Measurements from ENCODE around the gene CDIPT.

DNA sequence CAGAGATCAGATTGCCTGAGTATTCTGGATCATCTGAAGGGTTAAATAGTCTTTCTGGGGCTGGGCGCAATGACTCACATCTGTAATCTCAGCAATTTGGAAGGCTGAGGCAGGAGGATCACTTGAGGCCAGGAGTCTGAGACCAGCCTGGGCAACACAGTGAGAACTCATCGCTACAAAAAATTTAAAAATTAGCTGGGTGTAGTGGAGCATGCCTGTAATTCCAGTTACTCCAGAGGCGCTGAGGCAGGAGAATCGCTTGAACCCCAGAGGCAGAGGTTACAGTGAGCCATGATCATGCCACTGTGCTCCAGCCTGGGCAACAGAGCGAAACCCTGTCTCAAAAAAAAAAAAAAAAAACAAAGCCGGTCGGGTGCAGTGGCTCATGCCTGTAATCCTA is 27.1 kb downstream of the CDIPT start:
- TF ChIP-seq EZH2phosphoT487 (IDR thresholded peaks at IDR 0.05; ENCODE audit: insufficient read depth, low read depth) (no peak), EZH2 (IDR thresholded peaks at IDR 0.05; ENCODE audit: insufficient read depth, poor library complexity, severe bottlenecking) (no peak)
